HCT116 (cell line): ENCODE measurements around the gene FATE1. TPM values are rescaled to one million over a fixed set of nuclear protein-coding genes. Genes with fewer than 3 reads are reported as not detected.

Experiments used
- ATAC-seq: fragments of 200-7000 bp; cut with Tn5 transposase; 2 replicates; pipeline ENCODE4 v1.9.1; 2020; ENCODE audit warnings: mild to moderate bottlenecking, moderate library complexity
- BruUV-seq: library from RNA; stranded (reverse); fragments of 400-500 nt; replicated peaks from 2 replicates; lab custom pipeline; 2021; lab: Mats Ljungman, UMichigan
- CTCF ChIA-PET: fragments of 300-600 bp; sonication (Branson Sonifier 250); formaldehyde crosslinking; loops from one replicate; lab custom pipeline; 2021; ENCODE audit warnings: antibody characterized with exemption; lab: Charles Lee
- POLR2A ChIA-PET: fragments of 300-600, 350-600 bp; sonication (Branson Sonifier 250); formaldehyde crosslinking; loops from one replicate; lab custom pipeline; 2021; ENCODE audit warnings: antibody characterized with exemption; lab: Charles Lee
- RAD21 ChIA-PET, 2 experiments: fragments of 300-600 bp; sonication (Branson Sonifier 250); formaldehyde crosslinking; loops; one replicate each; lab custom pipeline; 2023; ENCODE audit warnings: low total read pairs in 2 of 2; ENCODE audit not compliant: uncharacterized antibody in 2 of 2, unreplicated experiment in 2 of 2, low non-redundant PET in 1 of 2; lab: Charles Lee
- DNase-seq: peaks from one replicate; pipeline ENCODE4 v3.0.0-alpha.2; 2010; ENCODE audit warnings: low read depth, low spot score
- H2AFZ ChIP-seq: fragments of 200-600 bp; shearing (Covaris generic), sonication (generic); 2 replicates; pipeline ENCODE4 v1.6.1; 2017; ENCODE audit warnings: low read depth, mixed run types, mixed read lengths, antibody characterized with exemption, low read length; ENCODE audit not compliant: poor library complexity, severe bottlenecking
- H3K27ac ChIP-seq: 2 replicates; pipeline ENCODE4 v1.5.1; 2012; ENCODE audit warnings: low read depth, low read length
- H3K27me3 ChIP-seq: fragments of 200-600 bp; sonication (generic); 2 replicates; pipeline ENCODE4 v1.6.1; 2016; ENCODE audit warnings: mixed run types, low read length, mixed read lengths; ENCODE audit not compliant: insufficient read depth
- H3K36me3 ChIP-seq, 2 experiments: fragments of 200-500 bp in 1 of 2; fragments of 200-600 bp in 1 of 2; sonication (Bioruptor generic) in 1 of 2; sonication (generic) in 1 of 2; 2 replicates each; pipeline versions ENCODE4 v1.5.1 to v1.6.1; 2014 to 2016; ENCODE audit warnings: low read length in 2 of 2, inconsistent platforms in 1 of 2, mixed read lengths in 1 of 2, mixed run types in 1 of 2; ENCODE audit not compliant: insufficient read depth in 2 of 2, control insufficient read depth in 1 of 2
- H3K4me1 ChIP-seq, 2 experiments: fragments of 200-600 bp in 1 of 2; sonication (generic) in 1 of 2; 2 replicates each; pipeline versions ENCODE4 v1.5.1 to v1.6.1; 2012 to 2017; ENCODE audit warnings: low read length in 2 of 2, inconsistent platforms in 1 of 2, mild to moderate bottlenecking in 1 of 2, mixed read lengths in 1 of 2, mixed run types in 1 of 2, moderate library complexity in 1 of 2; ENCODE audit not compliant: insufficient read depth in 2 of 2, control insufficient read depth in 1 of 2
- H3K4me2 ChIP-seq: fragments of 200-600 bp; sonication (generic); 2 replicates; pipeline ENCODE4 v1.6.1; 2017; ENCODE audit warnings: mixed run types, low read length, mixed read lengths
- H3K4me3 ChIP-seq, 2 experiments: fragments of 200-600 bp in 1 of 2; sonication (generic) in 1 of 2; replicated peaks in 1 of 2; 2 replicates each; pipeline ENCODE4 v1.5.1; 2011 to 2016; ENCODE audit warnings: low read length in 2 of 2, control low read depth in 1 of 2, low read depth in 1 of 2, mild to moderate bottlenecking in 1 of 2, mixed read lengths in 1 of 2, mixed run types in 1 of 2
- H3K79me2 ChIP-seq: fragments of 200-600 bp; sonication (generic); 2 replicates; pipeline ENCODE4 v1.6.1; 2017; ENCODE audit warnings: mild to moderate bottlenecking, mixed run types, low read length, moderate library complexity, mixed read lengths; ENCODE audit not compliant: insufficient read depth
- H3K9ac ChIP-seq: fragments of 200-600 bp; sonication (generic); 2 replicates; pipeline ENCODE4 v1.6.1; 2016; ENCODE audit warnings: low read length, mixed read lengths
- H3K9me2 ChIP-seq: fragments of 200-600 bp; sonication (generic), shearing (Covaris generic); 2 replicates; pipeline ENCODE4 v1.6.1; 2017; ENCODE audit warnings: mixed run types, mild to moderate bottlenecking, moderate library complexity; ENCODE audit not compliant: insufficient read depth
- H3K9me3 ChIP-seq, 2 experiments: fragments of 200-500 bp in 1 of 2; fragments of 200-600 bp in 1 of 2; sonication (Bioruptor generic) in 1 of 2; sonication (generic) in 1 of 2; 2 replicates each; pipeline ENCODE4 v1.6.1; 2014 to 2017; ENCODE audit warnings: low read length in 2 of 2, mixed read lengths in 2 of 2, inconsistent platforms in 1 of 2, low read depth in 1 of 2, mild to moderate bottlenecking in 1 of 2, mixed run types in 1 of 2, moderate library complexity in 1 of 2; ENCODE audit not compliant: control insufficient read depth in 1 of 2, insufficient read depth in 1 of 2
- H4K20me1 ChIP-seq: fragments of 200-600 bp; sonication (generic), shearing (Covaris generic); 2 replicates; pipeline ENCODE4 v1.6.1; 2017; ENCODE audit warnings: mixed run types, mild to moderate bottlenecking, moderate library complexity; ENCODE audit not compliant: insufficient read depth
- CEBPB ChIP-seq: IDR thresholded peaks from 2 replicates; pipeline ENCODE4 v1.6.1; 2012; ENCODE audit warnings: low read depth
- JUND ChIP-seq: IDR thresholded peaks from 2 replicates; pipeline ENCODE4 v1.6.1; 2012
- SP1 ChIP-seq: IDR thresholded peaks from 2 replicates; pipeline ENCODE4 v1.6.1; 2012; ENCODE audit warnings: low read depth
- TCF7L2 ChIP-seq: IDR thresholded peaks from 2 replicates; pipeline ENCODE4 v1.7.0; 2011; ENCODE audit warnings: borderline replicate concordance, inconsistent platforms; ENCODE audit not compliant: insufficient read depth, insufficient read length; ENCODE audit errors: extremely low read depth
- ZFX ChIP-seq: fragments of 450-650 bp; IDR thresholded peaks from 2 replicates; pipeline ENCODE4 v1.6.1; 2017
- ZNF274 ChIP-seq: fragments of 200-500 bp; sonication (Bioruptor generic); IDR thresholded peaks from 2 replicates; pipeline ENCODE4 v1.6.1; 2014; ENCODE audit warnings: mild to moderate bottlenecking, low read depth, low read length, inconsistent platforms
- intact Hi-C: fragments of 100-400 bp; cut with micrococcal nuclease; formaldehyde crosslinking; loops from 2 replicates; pipeline ENCODE4 v1.10.0; 2022
- total RNA-seq: library from RNA; stranded (reverse); gene quantifications from one replicate; pipeline ENCODE4 v1.2.1, GENCODE V29; 2021; ENCODE audit not compliant: unreplicated experiment
- TF ChIP-seq, protein P1 (sequence below): IDR thresholded peaks from 2 replicates; pipeline ENCODE4 v1.6.1; 2012
- TF ChIP-seq, protein P2 (sequence below): IDR thresholded peaks from 2 replicates; pipeline ENCODE4 v1.6.1; 2012; ENCODE audit warnings: low read depth

The FATE1 gene
- total RNA-seq, 1 experiment from 2014 or later, result not detected

DNA sequence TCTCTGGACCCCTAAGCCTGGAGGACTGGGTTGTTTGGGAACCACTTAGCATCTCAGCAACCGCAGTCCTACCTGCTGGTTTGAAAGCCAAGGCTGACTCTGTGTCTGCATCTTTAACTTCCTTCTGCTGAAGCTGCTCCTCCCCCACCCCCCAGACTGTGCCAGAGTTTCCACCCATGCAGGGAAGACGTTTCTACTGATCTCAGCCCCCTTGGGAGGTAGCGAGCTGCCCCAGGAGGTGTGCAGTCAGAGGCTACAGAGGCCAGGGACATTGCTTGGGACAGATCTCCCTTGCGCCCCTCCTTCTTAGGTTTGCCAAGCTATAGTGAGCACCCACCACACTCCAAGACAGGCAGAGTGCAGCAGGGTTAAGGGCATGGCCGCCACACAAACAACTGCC, 4.7 kb upstream of the FATE1 start:
- no peak for ATAC-seq
- no peak overlapping the region for H3K9ac ChIP-seq
- CTCF ChIA-PET, result interaction anchor here (1.1 kb wide), 1 partner anchor 922 kb away, joined by 3 read pairs; no protein-coding TSS in a partner anchor
- H3K79me2 ChIP-seq, result no peaks in the 10 kb centered on the region
- no peak overlapping the region for H3K4me2 ChIP-seq
- H3K9me3 ChIP-seq, result no peaks in the 10 kb centered on the region
- intact Hi-C loops, result loop anchor here (5.0 kb wide), 1 partner anchor 926 kb away; the partner anchor contains the start of gene GABRQ
- no peaks in the 10 kb centered on the region for H4K20me1 ChIP-seq
- H3K27ac ChIP-seq, result no peak overlapping the region
- no peaks in the 10 kb centered on the region for H3K9me2 ChIP-seq
- RAD21 ChIA-PET, result no interaction called here
- POLR2A ChIA-PET, result no interaction called here
- H2AFZ ChIP-seq, result no peak overlapping the region
- TF ChIP-seq, protein P1, sequence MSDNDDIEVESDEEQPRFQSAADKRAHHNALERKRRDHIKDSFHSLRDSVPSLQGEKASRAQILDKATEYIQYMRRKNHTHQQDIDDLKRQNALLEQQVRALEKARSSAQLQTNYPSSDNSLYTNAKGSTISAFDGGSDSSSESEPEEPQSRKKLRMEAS, result no peak
- TF ChIP-seq TCF7L2 (no peak), ZNF274 (no peak), CEBPB (no peak), JUND (no peak), SP1 (no peak), ZFX (no peak)
- TF ChIP-seq, protein P2, sequence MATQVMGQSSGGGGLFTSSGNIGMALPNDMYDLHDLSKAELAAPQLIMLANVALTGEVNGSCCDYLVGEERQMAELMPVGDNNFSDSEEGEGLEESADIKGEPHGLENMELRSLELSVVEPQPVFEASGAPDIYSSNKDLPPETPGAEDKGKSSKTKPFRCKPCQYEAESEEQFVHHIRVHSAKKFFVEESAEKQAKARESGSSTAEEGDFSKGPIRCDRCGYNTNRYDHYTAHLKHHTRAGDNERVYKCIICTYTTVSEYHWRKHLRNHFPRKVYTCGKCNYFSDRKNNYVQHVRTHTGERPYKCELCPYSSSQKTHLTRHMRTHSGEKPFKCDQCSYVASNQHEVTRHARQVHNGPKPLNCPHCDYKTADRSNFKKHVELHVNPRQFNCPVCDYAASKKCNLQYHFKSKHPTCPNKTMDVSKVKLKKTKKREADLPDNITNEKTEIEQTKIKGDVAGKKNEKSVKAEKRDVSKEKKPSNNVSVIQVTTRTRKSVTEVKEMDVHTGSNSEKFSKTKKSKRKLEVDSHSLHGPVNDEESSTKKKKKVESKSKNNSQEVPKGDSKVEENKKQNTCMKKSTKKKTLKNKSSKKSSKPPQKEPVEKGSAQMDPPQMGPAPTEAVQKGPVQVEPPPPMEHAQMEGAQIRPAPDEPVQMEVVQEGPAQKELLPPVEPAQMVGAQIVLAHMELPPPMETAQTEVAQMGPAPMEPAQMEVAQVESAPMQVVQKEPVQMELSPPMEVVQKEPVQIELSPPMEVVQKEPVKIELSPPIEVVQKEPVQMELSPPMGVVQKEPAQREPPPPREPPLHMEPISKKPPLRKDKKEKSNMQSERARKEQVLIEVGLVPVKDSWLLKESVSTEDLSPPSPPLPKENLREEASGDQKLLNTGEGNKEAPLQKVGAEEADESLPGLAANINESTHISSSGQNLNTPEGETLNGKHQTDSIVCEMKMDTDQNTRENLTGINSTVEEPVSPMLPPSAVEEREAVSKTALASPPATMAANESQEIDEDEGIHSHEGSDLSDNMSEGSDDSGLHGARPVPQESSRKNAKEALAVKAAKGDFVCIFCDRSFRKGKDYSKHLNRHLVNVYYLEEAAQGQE, result no peak
- no peaks in the 10 kb centered on the region for H3K27me3 ChIP-seq
- BruUV-seq, result no TSS peak
- no peak overlapping the region for H3K4me3 ChIP-seq
- no peaks in the 10 kb centered on the region for H3K4me1 ChIP-seq
- no peak for DNase-seq
- no peaks in the 10 kb centered on the region for H3K36me3 ChIP-seq
